ENCODE results near the gene SOS2.
"Not testable (repeated sequence)": the region's sequence is repeated elsewhere in the genome, so short reads cannot be mapped to it uniquely, and the experiment has no call there.

The SOS2 gene

GRCh38 chr14:50225974-50226297 is 5.4 kb downstream of the SOS2 start:
- DNase-seq (ENCODE audit: low read depth) = no peak

GRCh38 chr14:50225067-50225973 is 6.1 kb downstream of the SOS2 start:
- no peak for DNase-seq (ENCODE audit: low read depth)

- DNase-seq (ENCODE audit: low read depth) = no peak
Measured at GRCh38 chr14:50222055-50222613, 9.2 kb downstream of the SOS2 start.

- DNase-seq (ENCODE audit: low read depth) = no peak
Measured at GRCh38 chr14:50218501-50218900, 12.9 kb downstream of the SOS2 start.

- no peak for DNase-seq (ENCODE audit: low read depth)
Measured at GRCh38 chr14:50215416-50215815, 16.0 kb downstream of the SOS2 start.

GRCh38 chr14:50213795-50214194 is 17.6 kb downstream of the SOS2 start:
- no peak for DNase-seq (ENCODE audit: low read depth)

GRCh38 chr14:50212726-50213125 is 18.7 kb downstream of the SOS2 start:
- DNase-seq (ENCODE audit: low read depth) = no peak

GRCh38 chr14:50210074-50210473 is 21.3 kb downstream of the SOS2 start:
- no peak for DNase-seq (ENCODE audit: low read depth)

GRCh38 chr14:50198499-50198898 is 32.9 kb downstream of the SOS2 start:
- no peak for DNase-seq (ENCODE audit: low read depth)

GRCh38 chr14:50191499-50191898 is 39.9 kb downstream of the SOS2 start:
- DNase-seq (ENCODE audit: low read depth) = no peak

- DNase-seq (ENCODE audit: low read depth) = no peak
Measured at GRCh38 chr14:50186107-50186506, 45.3 kb downstream of the SOS2 start.

- DNase-seq (ENCODE audit: low read depth) = no peak
Measured at GRCh38 chr14:50173891-50174290, 57.5 kb downstream of the SOS2 start.

GRCh38 chr14:50171895-50172294 is 59.5 kb downstream of the SOS2 start:
- no peak for DNase-seq (ENCODE audit: low read depth)

- DNase-seq (ENCODE audit: low read depth) = not testable (repeated sequence)
Measured at GRCh38 chr14:50167381-50167780, 64.0 kb downstream of the SOS2 start.

- no peak for DNase-seq (ENCODE audit: low read depth)
Measured at GRCh38 chr14:50156111-50156510, 75.3 kb downstream of the SOS2 start.

- no peak for DNase-seq (ENCODE audit: low read depth)
Measured at GRCh38 chr14:50148799-50149198, 82.6 kb downstream of the SOS2 start.

- DNase-seq (ENCODE audit: low read depth) = no peak
Measured at GRCh38 chr14:50139192-50139591, 92.2 kb downstream of the SOS2 start.

GRCh38 chr14:50127802-50128201 is 103.6 kb downstream of the SOS2 start:
- DNase-seq (ENCODE audit: low read depth) = no peak

GRCh38 chr14:50123062-50123461 is 108.3 kb downstream of the SOS2 start:
- DNase-seq (ENCODE audit: low read depth) = no peak

GRCh38 chr14:50122291-50122690 is 109.1 kb downstream of the SOS2 start:
- no peak for DNase-seq (ENCODE audit: low read depth)

- no peak for DNase-seq (ENCODE audit: low read depth)
Measured at GRCh38 chr14:50121486-50121885, 109.9 kb downstream of the SOS2 start.

- DNase-seq (ENCODE audit: low read depth) = no peak
Measured at GRCh38 chr14:50117456-50117855, 113.9 kb downstream of the SOS2 start.

- DNase-seq (ENCODE audit: low read depth) = no peak
Measured at GRCh38 chr14:50116966-50117365, 114.4 kb downstream of the SOS2 start.
